GM21619 (cell line): ENCODE data around the gene BMF.
"Not testable (repeated sequence)": the region's sequence is repeated elsewhere in the genome, so short reads cannot be mapped to it uniquely, and the experiment has no call there.

Source experiments
- ATAC-seq: cut with Tn5 transposase; IDR thresholded peaks from one replicate; pipeline ENCODE4 v1.9.1; 2021; ENCODE audit not compliant: unreplicated experiment

BMF gene

DNA sequence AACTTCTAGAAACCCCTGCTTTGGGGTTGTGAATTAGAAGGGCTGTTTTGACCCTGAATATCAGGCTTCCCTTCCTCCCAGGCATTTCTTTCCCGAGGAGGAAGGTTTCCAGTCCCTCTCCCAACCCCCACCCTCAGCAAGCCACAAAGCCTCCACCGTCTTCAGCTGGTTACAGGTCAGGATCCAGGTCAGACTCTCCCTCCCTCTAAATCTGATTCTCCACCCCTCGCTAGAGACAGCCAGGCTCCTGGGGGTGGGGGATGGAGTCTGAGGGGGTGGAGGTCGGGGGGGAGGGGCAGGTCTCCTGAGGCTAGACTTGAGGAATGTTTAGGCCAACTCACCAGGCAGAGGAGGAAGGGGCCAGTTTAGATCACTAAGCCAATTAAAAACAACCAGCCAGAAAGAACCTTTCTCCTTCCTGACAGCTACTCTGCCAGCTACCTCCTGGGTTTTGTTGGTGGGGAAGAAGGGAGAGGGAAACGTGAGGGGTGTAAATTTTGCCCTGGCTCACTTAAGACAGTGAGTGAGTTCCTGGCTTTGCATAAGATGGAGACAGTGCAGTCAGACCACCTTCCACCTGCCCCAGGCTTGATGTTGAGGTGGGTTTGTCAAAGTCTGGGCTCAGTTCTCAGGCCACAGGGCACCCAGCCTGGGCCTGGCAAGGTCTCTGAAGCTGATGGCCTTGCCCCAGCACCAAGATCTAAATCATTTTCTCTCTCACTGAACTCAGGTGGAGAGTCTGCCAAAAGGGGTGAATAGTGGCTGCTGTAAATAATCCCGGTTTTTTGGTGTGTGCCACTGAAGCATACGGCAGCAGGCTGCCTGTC lies 19.5 kb downstream of the BMF start:
- no peak for ATAC-seq

DNA sequence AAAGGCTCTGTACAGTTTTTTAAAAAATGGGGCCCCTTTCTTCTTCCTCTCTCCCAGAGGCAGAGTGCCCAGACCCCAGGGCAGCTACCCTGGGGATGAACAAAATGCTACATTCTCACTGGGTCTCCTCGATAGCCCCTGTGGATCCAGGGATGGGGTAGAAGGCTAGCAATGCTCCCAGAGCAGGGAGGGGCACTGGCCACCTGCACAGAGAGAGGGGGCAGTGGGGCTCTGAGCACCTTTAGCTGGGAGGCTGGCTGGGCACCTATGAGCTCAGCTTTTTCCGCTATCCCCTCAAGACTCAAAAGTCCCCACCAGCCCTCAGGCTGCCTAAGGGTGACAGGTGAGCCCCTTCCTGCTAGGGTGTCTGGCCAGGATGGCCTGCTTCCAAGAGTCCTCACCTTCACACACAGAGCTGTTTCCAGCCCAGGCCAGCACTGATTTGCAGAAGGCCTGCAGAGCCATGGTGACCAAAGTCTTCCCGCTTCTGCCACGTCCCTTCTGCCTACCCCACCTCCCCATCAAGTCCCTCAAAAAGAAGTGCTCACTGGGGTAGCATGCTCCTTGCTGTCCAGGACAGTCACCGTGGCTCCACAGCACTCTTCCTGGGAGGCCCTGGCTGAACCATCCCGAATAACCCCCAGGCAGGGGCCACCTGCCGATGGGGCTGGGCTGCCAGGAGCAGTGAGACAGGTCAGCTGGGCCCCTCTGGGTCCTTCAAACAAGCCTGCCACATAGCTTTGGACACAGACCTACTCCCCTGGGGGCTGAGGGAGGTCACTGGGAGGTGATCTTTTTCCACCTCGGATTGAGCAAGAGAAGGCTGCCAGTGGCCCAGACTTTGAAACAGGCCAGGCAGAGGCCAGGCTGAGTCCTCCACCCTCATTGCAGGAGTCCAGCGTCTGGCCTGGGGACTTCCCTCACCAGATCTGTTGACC lies 20.4 kb downstream of the BMF start:
- ATAC-seq, result no peak

DNA sequence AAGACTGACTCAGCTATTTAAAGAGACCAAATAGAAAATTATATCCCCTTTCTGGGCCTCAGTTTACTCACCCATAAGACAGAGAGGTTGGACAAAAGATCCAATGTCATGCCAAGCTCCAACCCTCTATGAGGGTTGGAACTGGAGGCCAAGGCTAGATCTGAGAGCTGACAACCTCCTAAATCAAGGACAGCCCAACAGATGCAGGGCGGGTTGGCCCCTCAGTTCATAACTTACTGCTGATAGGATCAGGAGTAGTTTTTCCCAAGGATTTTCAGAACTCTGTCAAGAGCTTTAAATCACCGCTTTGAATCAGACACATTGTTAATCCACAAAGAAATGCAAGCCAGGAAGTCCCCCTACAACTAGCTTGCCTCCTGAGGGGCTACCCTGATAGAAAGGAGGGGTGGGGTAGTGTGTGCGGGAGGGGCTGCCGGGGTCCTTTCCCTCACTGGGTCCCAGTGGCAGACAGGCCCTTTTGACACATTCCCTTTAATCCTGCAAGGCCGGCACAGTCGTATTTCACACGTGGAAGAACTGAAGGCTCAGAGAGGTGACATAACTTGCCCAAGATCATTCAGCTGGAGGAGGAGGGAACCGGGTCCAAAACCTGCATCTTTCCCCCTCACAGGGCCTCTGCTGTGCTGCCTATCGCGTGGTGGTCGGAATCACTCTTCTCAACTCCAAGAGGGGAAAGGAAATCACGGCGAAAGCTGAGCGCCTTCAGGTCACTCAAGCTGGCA lies 21.4 kb downstream of the BMF start:
- ATAC-seq, result no peak

DNA sequence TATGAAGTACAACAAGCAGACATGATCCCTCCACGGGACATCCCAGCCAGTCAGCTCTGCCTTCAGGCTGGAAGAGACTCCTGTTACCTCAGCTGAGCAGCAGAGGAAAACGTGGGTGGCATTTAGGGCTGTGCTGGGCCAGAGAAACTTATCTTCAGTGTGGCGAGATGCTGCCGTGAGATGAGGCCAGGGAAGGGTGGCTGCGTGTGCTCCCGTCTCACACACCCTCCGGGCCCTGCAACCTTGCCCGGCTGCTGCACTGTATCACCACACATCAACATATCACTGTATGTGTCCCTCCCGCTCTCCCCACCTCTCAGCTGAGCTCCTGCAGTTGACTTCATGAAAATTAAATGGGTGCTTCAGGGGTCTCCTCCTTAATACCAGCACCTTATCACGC lies 23.4 kb downstream of the BMF start:
- no peak for ATAC-seq

DNA sequence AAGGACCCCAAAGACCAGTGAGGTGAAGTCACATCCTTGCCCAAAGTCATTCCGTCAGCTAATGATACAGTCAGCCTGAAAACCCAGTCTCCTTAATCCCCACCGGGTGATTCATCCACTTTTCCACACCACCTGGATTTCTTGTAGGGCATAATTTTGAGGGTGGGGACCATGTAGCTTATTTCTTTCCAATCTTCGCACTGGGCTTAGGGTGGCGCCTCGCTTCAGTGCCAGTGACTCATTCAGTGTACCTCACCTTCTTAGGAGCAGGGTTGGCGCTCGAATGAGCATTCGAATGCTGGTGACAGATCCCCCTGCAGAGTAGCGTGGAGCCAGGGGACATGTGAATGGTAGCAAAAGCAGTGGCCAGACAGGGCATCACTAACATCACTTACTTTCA lies 24.0 kb downstream of the BMF start:
- ATAC-seq, result no peak

DNA sequence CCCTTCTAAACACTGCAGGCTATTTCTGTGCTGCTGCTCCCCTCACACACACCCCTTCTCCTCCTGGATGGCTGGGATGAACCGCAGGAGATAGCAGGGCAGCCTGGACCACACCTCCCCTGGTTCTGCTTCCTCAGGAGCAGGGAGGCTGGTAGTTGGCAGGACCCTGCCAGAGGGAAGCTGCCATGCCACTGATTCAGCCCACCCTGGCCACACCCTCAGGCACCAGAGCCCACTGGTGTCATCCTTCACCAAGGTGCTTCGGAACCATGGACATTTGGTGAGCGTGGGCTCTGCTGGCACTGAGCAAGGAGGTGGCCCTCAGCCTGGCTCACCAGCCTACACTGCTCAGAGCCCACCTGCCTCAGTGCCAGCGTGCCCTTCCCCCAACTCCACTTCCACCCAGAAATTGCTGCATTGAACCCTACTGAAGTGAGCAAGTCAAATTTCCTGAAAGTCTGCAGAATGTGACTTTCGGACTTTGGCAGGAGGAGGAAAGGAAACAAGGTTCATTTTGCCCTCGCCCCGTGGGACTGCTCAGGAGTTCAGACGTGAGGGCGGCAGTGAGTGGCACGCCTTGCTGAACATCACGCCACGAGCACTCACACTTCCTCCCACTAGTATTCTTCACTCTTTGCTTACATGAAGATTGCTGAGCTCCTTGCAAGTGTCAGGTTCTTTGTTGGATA lies 26.3 kb downstream of the BMF start:
- no peak for ATAC-seq

DNA sequence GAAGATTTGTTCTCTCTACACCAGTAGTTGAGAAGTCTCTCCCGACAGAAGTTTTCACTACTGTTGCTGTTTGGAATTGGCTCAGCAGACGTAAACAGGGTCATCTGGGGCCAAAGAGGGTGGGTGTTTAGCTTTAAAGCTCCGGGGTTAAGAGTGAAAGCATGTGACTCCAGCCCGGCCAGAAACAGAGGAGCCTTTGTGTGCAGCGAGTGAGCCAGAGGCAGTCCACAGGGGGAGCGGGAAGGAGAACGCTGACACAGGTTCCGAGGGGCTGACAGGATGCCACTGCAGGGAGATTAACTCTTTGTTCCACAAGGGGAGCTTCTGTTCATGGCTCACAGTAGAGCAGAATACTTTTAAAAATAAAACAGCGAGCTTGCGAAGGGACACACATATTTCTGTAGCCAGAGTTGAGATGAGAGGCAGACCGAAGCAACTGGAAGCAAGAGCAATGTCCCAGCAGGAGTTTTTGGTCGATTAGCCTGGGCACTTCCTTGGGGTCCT lies 26.9 kb downstream of the BMF start:
- ATAC-seq, result no peak

DNA sequence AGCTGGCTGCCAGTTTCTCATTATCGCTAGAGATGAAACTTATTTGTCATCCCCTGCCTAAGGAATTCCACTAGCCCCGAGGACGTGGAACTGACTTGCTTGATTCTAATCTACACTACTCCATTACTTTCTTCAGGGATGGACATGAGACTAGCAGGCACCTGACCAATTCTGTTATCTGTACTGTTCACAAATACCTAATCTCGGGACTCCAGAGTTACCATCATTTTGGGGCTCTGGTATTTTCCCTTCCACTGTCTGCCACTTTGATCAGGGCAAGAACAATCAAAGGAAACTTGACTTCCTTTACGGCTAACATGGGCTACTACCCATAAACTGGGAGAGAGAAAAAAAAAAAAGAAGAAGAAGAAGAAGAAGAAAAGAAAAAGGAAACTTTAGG lies 27.8 kb downstream of the BMF start:
- no peak for ATAC-seq

DNA sequence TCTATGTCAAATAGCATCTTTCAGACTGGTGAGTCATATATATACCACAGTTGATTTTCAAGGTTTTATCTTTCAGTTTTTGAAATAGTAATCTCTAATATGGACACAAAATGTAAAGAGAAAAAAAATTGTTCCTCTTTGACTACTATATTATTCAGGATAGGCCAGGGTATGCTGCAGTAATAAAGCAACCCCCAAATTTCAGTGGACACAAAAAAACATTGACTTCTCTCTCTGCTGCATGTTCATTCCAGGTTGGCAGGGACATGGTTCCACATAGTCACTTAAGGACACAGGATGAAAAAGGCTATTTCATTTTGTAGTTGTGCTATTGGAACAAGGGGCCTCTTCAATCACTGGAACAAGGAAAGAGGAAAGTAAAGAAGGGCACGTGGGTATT lies 28.6 kb downstream of the BMF start:
- no peak for ATAC-seq

DNA sequence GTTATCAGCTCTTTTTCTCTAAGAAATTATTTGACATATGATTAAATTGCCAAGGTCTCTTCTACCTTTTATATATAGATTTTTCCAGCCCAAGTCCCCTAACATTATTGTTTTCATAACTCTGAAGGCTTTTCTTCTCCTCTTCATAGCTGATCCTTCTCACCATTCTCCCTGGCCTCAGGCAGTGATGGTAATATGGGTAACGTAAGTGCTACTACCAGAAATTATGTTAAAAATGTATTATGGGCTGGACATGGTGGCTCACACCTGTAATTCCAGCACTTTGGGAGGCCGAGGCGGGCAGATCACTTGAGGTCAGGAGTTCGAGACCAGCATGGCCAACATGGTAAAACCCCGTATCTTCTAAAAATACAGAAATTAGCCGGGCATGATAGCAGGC lies 29.2 kb downstream of the BMF start:
- no peak for ATAC-seq

DNA sequence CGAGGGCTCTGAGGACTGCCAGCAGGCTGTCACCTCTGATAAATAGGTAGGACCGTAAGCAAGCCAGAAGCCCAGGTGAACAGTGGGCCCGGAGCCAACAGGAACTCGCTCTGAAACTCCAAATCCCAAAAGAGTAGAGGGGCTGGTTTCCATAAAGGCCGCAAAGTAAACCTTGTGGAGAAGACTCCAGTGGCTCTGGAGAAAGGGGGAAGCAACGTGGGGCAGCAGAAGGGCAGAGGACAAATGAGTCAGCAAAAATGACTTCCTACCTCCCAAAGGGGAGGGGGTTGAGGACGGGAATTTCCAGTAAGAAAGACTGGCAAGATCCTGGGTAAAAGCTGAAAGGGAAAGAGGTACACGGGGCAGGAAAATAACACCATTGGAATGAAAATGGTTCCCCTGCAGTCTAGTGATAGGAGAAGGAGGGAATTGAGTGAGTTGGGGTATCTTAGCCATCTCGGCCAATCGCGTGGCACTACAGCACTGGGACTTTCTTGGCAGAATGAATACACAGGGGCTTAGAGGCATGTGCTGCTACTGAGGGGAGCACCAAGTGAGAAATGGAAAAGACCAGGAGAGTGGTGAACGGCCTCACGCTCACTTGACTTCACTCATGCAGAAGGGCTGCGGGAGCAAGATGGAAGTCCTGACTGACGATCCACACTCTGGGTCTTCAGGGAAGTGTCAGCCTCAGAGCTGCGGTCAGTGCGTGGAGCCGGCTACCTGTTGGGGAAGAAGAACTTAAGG lies 33.2 kb downstream of the BMF start:
- no peak for ATAC-seq

DNA sequence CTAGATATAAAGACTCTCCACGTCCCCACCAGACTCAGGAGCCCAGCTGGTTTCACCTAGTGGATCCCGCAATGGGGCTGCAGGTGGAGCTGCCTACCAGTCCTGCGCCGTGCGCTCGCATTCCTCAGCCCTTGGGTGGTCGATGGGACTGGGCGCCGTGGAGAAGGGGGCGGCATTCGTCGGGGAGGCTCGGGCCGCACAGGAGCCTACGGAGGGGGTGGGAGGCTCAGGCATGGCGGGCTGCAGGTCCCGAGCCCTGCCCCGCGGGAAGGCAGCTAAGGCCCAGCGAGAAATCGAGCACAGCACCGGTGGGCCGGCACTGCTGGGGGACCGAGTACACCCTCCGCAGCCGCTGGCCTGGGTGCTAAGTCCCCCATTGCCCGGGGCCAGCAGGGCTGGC lies 34.0 kb downstream of the BMF start:
- ATAC-seq, result not testable (repeated sequence)

DNA sequence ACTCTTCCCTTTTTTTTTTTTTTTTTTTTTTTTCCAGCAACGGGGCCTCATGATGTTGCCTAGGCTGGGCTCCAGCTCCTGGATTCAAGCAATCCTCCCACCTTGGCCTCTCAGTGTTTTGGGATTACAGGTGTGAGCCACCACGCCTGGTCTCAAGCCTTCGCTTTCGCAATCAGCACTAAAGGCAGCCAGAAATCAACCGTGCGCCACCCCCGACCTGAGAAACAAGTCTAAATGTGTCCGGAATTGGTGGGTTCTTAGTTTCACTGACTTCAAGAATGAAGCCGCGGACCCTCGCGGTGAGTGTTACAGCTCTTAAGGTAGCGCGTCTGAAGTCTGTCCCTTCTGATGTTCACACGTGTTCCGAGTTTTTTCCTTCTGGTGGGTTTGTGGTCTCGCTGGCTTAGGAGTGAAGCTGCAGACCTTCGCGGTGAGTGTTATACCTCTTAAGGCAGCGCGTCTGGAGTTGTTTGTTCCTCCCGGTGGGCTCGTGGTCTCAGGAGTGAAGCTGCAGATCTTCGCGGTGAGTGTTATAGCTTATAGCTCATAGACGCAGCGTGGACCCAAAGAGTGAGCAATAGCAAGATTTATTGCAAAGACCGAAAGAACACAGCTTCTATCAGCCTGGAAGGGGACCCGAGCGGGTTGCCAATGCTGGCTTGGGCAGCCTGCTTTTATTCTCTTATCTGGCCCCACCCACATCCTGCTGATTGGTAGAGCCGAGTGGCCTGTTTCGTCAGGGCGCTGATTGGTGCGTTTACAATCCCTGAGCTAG lies 34.8 kb downstream of the BMF start:
- not testable (repeated sequence) for ATAC-seq

DNA sequence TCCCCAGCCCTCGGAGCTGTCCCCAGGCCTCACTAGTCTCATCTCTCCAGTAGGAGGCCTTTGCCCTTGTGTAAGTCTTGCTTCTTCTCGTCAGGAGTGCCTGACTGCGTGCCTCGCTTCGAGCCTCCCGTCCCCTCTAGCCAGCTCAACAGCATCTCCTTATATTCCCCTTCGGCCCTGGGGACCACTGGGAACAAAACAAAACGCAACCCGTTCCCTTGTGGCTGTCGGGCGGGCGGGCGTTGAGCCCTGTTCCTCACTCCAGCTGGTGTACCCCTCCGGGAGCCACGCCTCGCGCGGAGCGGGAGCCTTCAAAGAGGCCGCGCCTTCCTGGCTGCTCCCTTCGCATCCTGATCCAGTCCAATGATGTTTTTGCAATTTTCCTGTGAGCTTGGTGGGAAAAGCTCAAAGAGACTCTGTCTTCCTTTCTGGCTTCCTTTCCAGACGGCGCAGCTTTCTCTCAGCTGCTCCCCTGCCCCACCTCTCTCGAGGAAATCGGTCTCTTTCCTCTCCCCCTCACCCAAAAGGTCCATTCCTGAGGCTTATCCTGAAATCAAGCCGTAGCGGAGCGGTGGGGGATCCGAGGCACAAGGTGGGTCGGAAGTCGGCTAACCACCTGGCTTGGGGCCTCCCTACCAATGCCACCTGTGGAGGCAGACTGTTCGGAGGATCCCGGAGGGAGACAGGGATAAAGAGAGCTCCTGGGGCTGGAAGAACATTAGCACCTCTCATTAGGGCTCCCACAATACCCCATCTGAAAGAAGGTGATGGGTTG lies 36.3 kb downstream of the BMF start:
- no peak for ATAC-seq

DNA sequence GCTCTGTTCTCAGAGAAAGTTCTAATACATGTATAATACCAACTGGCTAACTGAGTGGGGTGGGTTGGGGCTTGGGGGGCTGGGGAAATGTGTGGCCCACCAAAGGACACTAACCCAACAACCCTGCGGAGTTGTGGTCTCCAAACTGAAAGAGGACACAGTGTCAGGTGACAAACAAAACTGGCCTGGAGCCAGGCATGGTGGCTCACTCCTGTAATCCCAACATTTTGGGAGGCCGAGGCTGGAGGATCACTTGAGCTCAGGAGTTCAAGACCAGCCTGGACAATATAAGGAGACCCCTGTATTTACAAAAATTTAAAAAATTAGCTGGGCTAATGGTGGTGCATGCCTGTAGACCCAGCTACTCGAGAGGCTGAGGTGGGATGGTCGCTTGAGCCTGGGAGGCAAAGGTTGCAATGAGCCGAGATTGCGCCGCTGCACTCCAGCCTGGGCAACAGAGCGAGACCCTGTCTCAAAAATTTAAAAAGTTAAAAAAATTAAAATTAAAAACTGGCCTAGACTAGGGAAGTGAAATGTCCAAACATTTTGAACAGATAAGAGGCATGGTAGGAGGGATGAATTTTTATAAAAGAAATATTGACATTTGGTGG lies 38.0 kb downstream of the BMF start:
- ATAC-seq, result no peak

DNA sequence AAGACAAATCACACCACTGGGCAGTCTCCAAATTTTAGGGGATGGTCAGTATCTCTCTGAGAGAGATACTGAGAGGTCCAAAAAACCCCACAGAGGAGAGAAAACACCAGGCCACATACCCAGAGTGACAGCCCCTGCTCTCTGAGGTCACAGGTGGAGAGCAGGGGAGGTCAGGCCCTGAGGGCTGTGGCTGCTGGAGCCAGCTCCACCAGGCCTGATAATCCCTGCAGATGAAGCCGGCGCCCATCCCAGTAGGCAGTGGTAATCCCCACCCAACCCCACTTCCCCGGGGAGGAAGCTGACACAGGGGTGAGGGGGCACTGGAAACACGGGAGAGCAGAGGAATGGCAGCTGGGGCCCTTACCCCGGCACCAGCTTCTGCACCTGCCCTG lies 38.5 kb downstream of the BMF start:
- no peak for ATAC-seq

DNA sequence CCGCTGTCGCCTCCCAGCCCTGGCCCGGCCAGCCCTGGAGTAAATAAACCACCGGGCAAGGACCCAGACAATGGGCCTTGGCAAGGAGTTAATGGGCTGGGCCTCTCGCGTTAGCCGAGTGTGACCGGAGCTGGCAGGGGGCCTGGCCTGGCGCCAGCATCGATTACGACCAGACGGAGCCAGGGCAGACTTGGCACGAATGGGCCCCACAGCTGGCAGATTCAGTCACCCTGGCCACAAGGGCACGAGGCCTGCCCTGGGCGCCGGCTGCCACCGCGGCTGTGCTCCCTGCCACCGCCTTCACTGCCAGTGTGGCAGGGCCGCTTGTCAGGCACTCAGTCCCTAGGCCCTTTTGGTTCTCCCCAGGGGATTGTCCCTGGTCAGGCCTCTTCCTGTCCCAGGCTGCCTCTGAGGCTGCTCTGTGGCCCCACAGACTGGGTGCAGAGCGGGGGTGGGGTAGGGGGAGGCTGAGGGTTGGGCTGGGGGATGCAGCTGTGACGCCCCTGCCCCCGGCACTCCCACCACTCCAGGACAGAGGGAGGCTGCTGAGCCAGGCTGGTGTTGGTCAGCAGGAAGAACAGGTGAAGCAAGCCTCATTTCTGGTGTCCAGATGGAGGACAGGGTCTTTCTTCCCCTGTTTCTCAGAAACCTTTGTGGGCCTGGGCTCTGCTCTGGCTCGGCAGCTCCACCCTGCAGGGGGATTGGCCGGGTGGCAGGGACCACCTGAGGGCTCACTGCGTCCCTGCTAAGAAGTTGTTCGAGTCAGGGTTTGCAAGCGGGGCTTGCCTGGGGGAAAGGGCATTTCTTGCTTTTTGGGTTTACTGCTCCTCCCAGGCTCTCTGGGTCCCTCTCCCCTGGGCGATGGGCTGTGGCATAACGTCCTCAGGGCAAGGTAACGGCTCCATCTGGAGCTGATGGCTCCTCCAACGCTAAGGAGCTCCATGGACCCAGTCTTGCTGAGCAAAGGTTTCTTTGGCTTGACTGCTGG lies 39.2 kb downstream of the BMF start:
- ATAC-seq, result peak; percentile 76
